ENCODE measurements around the gene CHTOP. TPM values are rescaled to one million over a fixed set of nuclear protein-coding genes. Genes with fewer than 3 reads are reported as not detected.

Gene CHTOP
- total and polyA plus RNA-seq, 2 of the 4 experiments (the other 2 are of a cell fraction): 33.9 to 50.8 TPM

GRCh38 chr1:153655333-153655732 lies 21.5 kb downstream of the CHTOP start:
- WGBS, 2 experiments (ENCODE audit: extremely low coverage in 2 of 2, insufficient read length in 1 of 2): no CpG with 5 or more reads among the region's 3 CpGs
- Histone ChIP-seq H2AK9ac (replicated peaks; ENCODE audit: low read depth, low read length, poor library complexity) (no peak overlapping the region), H2BK120ac (ENCODE audit: low read depth, low read length) (no peak overlapping the region), H2AK5ac (ENCODE audit: low read depth, low read length) (no peak overlapping the region), H2BK20ac (ENCODE audit: low read depth, low read length) (no peak overlapping the region), H3K27ac (ENCODE audit: insufficient read depth, low read length) (no peak overlapping the region), H3K18ac (ENCODE audit: low read depth, low read length) (no peak overlapping the region), H3K9me3 (ENCODE audit: control insufficient read depth, insufficient read depth, low read length) (no peaks in the 10 kb centered on the region), H4K8ac (ENCODE audit: low read depth in 2 of 2, low read length in 2 of 2) (no peak overlapping the region), H2BK15ac (ENCODE audit: low read depth, low read length) (no peak overlapping the region), H3K4me1 (ENCODE audit: control insufficient read depth, insufficient read depth, low read length) (peaks cover 9% of the 10 kb centered on the region), H3K9me1 (ENCODE audit: insufficient read depth, low read length) (peaks cover 6% of the 10 kb centered on the region; the same call in 1 of the 2 replicates), H3K4me2 (ENCODE audit: low read depth, low read length) (no peak overlapping the region), H3K9ac (ENCODE audit: low read depth, low read length) (no peak overlapping the region), H3K79me1 (ENCODE audit: low read depth in 1 of 2, low read length in 2 of 2) (peaks cover 3 to 14% of the 10 kb centered on the region in 2 experiments; a peak in 3 of 4 replicates), H3K36me3 (ENCODE audit: control insufficient read depth, insufficient read depth, low read length) (no peaks in the 10 kb centered on the region), H4K5ac (ENCODE audit: low read depth, low read length) (no peak overlapping the region), H3K4me3 (ENCODE audit: insufficient read depth, low read depth, low read length) (no peak overlapping the region), H3K4ac (ENCODE audit: low read depth, low read length) (no peak overlapping the region), H3K56ac (ENCODE audit: extremely low read depth, insufficient read depth, low read length) (no peak overlapping the region), H3K23ac (ENCODE audit: low read depth, low read length) (no peak overlapping the region), H3K27me3 (ENCODE audit: control insufficient read depth, insufficient read depth, low read length) (no peaks in the 10 kb centered on the region), H2BK5ac (ENCODE audit: low read depth, low read length, poor library complexity, severe bottlenecking) (no peak overlapping the region), H2AFZ (replicated peaks; ENCODE audit: low read length, poor library complexity) (no peak overlapping the region), H3K14ac (replicated peaks; ENCODE audit: low read depth, low read length) (no peak overlapping the region), H4K91ac (ENCODE audit: insufficient read depth, low read depth, low read length) (no peak overlapping the region), H4K20me1 (ENCODE audit: insufficient read depth, low read length) (no peaks in the 10 kb centered on the region)
- in situ Hi-C loops (cut with MboI; ENCODE audit: low sequenced_read_pairs) (no loop called here), dilution Hi-C loops (cut with HindIII; ENCODE audit: low sequenced_read_pairs, unreplicated experiment) (no loop called here), intact Hi-C loops (cut with micrococcal nuclease) (no loop called here)
- ChIA-PET CTCF (no interaction called here), POLR2A (ENCODE audit: unreplicated experiment) (interaction anchor here (0.7 kb wide), 1 partner anchor 87 kb away, joined by 8 read pairs; no protein-coding TSS in a partner anchor)
- TF ChIP-seq ELK1 (IDR thresholded peaks at IDR 0.05; ENCODE audit: borderline replicate concordance, low read depth, low read length): no peak
- TF ChIP-seq CHD1 (IDR thresholded peaks at IDR 0.05; ENCODE audit: low read depth, low read length): no peak
- no peak for TF ChIP-seq FOS (IDR thresholded peaks at IDR 0.05; ENCODE audit: low read depth, low read length)
- TF ChIP-seq RCOR1 (IDR thresholded peaks at IDR 0.05; ENCODE audit: insufficient replicate concordance, low read length): no peak
- no peak for TF ChIP-seq SMC3 (IDR thresholded peaks at IDR 0.05; ENCODE audit: low read depth, low read length)
- TF ChIP-seq MAFK (IDR thresholded peaks at IDR 0.05; ENCODE audit: low read depth, low read length): no peak
- TF ChIP-seq BHLHE40 (IDR thresholded peaks at IDR 0.05; ENCODE audit: low read depth, low read length): no peak
- no peak for TF ChIP-seq NFE2L2 (IDR thresholded peaks at IDR 0.05; ENCODE audit: low read depth, low read length)
- no peak for TF ChIP-seq USF2 (IDR thresholded peaks at IDR 0.05; ENCODE audit: low read depth, low read length)
- no peak for TF ChIP-seq POLR2A (IDR thresholded peaks at IDR 0.05; ENCODE audit: low read depth, low read length)
- TF ChIP-seq MXI1 (IDR thresholded peaks at IDR 0.05; ENCODE audit: borderline replicate concordance, low read depth, low read length): no peak
- no peak for TF ChIP-seq RAD21 (IDR thresholded peaks at IDR 0.05; ENCODE audit: low read length)
- TF ChIP-seq CEBPB (IDR thresholded peaks at IDR 0.05; ENCODE audit: low read depth, low read length): no peak
- no peak for TF ChIP-seq RFX5 (IDR thresholded peaks at IDR 0.05; ENCODE audit: low read depth, low read length)
- TF ChIP-seq CTCF (conservative IDR thresholded peaks at IDR 0.05; ENCODE audit: low read depth, low read length): no peak
- no peak for ATAC-seq (ENCODE audit: low read depth)
- BruUV-seq (replicated peaks): no TSS peak
- DNase-seq: no peak
